Kidney epithelial cell (primary cell): Measurements from ENCODE around the gene KDM7A. TPM values are rescaled to one million over a fixed set of nuclear protein-coding genes. Genes with fewer than 3 reads are reported as not detected.
A peak's percentile ranks its signal among the peaks of the same experiment; 100 is the strongest.

ENCODE experiments used
- DNase-seq: peaks from one replicate; pipeline ENCODE4 v3.0.0-alpha.2; 2010; ENCODE audit warnings: low read depth
- H3K27me3 ChIP-seq: 2 replicates; pipeline ENCODE4 v1.6.0; 2011; ENCODE audit warnings: low read length; ENCODE audit not compliant: control insufficient read depth, insufficient read depth
- H3K36me3 ChIP-seq: 2 replicates; pipeline ENCODE4 v1.5.1; 2011; ENCODE audit warnings: low read length; ENCODE audit not compliant: control insufficient read depth, insufficient read depth
- H3K4me3 ChIP-seq: 2 replicates; pipeline ENCODE4 v1.5.1; 2011; ENCODE audit warnings: low read depth, mild to moderate bottlenecking, control low read depth, low read length
- CTCF ChIP-seq: IDR thresholded peaks from 2 replicates; pipeline ENCODE4 v1.5.1; 2011; ENCODE audit warnings: mild to moderate bottlenecking, moderate library complexity, low read length, control low read depth, inconsistent platforms; ENCODE audit not compliant: insufficient read depth, poor library complexity, severe bottlenecking
- total RNA-seq: library from RNA; depleted of rRNA; stranded (reverse); fragments of >200 nt; gene quantifications from 2 replicates; pipeline ENCODE4 v1.2.3, GENCODE V29; 2015

The KDM7A gene
- total RNA-seq, 1 donor from 2014 or later, result 11.5 TPM

GRCh38 chr7:140189917-140190316 lies 13.1 kb upstream of the KDM7A start:
- no peak for TF ChIP-seq CTCF
- Histone ChIP-seq H3K27me3 (no peaks in the 10 kb centered on the region), H3K36me3 (no peaks in the 10 kb centered on the region), H3K4me3 (no peak overlapping the region)
- DNase-seq, result no peak

DNA sequence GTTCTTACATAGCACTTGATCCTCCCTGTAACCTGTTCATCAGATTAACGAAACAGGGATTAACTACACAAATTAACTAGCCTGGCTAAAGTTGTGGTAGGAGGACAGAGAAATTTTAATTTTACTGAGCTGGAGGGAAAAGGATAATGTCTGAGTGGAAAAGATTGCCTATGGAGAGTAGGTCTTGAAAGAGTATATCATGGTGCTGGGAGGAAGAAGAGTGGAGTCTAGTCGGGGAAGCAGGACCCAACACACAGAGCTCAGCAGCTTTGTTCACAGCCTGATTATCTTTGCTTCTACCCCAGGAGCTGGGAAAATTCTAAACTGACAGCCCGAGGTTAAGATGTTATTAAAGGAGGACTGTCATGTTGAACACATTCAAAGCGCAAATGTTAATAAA lies 6.1 kb upstream of the KDM7A start:
- H3K4me3 ChIP-seq, result no peak overlapping the region
- H3K36me3 ChIP-seq, result no peaks in the 10 kb centered on the region
- no peak for TF ChIP-seq CTCF
- no peak for DNase-seq
- peaks cover 4% of the 10 kb centered on the region for H3K27me3 ChIP-seq

DNA sequence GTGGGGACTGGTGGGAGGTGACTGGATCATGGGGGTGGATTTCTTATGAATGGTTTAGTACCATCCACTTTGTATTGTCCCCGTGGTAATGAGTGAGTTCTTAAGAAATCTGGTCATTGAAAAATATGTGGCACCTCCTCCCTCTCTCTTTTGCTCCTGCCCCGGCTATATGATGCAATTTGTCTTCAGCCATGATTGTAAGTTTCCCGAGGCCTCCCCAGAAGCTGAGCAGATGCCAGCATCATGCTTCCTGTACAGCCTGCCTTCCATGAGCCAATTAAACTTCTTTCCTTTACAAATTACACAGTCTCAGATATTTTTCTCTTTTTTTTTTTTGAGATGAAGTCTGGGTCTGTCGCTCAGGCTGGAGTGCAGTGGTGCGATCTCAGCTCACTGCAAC lies 2.6 kb upstream of the KDM7A start:
- TF ChIP-seq CTCF, result no peak
- no peaks in the 10 kb centered on the region for H3K36me3 ChIP-seq
- H3K4me3 ChIP-seq, result no peak overlapping the region
- H3K27me3 ChIP-seq, result peaks cover 4% of the 10 kb centered on the region
- no peak for DNase-seq

DNA sequence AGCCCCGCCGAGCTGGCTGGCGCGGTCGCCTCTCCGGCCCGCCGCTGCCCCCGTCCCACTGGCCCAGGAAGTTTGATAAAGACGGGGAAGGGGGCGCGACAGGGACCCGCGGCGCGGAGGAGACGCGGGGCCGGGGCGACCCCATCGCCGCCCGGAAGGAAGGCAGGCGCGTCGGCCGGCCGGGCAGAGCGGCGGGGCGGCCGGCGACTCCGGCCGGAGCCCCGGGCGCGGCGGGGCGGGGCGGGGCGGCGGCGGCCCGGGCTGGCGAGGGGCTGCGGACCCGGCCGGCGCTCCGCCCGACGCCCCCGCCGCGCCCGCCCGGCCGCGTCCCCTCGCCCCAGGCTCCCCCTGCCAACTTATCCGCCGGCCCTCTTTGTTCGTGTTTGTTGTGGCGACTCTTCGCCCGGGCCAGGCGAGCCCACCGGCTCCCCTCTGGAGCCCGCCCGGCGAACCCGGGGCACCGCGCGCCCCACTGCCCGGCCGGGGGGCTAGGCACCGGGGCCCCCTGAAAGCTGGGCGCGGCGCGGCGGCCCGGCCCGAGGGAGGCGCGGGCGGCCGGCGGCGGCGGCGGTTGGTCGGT lies 571 bp downstream of the KDM7A start:
- Histone ChIP-seq H3K36me3 (no peaks in the 10 kb centered on the region), H3K4me3 (peak overlapping the region; percentile 87), H3K27me3 (peaks cover 2% of the 10 kb centered on the region)
- no peak for DNase-seq
- no peak for TF ChIP-seq CTCF

- peak; percentile 89 for TF ChIP-seq CTCF
- H3K27me3 ChIP-seq, result peaks cover 2% of the 10 kb centered on the region
- DNase-seq, result peak; percentile 85
- H3K36me3 ChIP-seq, result no peaks in the 10 kb centered on the region
- H3K4me3 ChIP-seq, result peak overlapping the region; percentile 87
These were observed 1.3 kb downstream of the KDM7A start for GRCh38 chr7:140175221-140176121.
